Liver (tissue), 3 donors: ENCODE results near the gene FIG4.

Source experiments
- CTCF ChIP-seq: fragments of 150-350 bp; IDR thresholded peaks from 2 replicates; pipeline ENCODE4 v1.5.1; 2017; ENCODE audit warnings: improper control_type of control experiment, low read depth, low read length; ENCODE audit not compliant: missing input control
- JUND ChIP-seq, 2 donors: IDR thresholded peaks; 2 replicates each; pipeline ENCODE4 v1.6.1; 2016; ENCODE audit warnings: antibody characterized with exemption in 2 of 2
- SP1 ChIP-seq: IDR thresholded peaks from 2 replicates; pipeline ENCODE4 v1.6.1; 2018; ENCODE audit warnings: antibody characterized with exemption, mild to moderate bottlenecking
- TAF1 ChIP-seq: conservative IDR thresholded peaks from 2 replicates; pipeline ENCODE4 v1.6.1; 2016; ENCODE audit warnings: antibody characterized with exemption, mild to moderate bottlenecking
- ZBTB33 ChIP-seq: IDR thresholded peaks from 2 replicates; pipeline ENCODE4 v1.6.1; 2016; ENCODE audit warnings: antibody characterized with exemption
- donor health status: healthy.
- donor health status: healthy.

GRCh38 chr6:109662192-109662591 lies 28.9 kb upstream of the FIG4 start:
- TF ChIP-seq JUND (IDR thresholded peaks at IDR 0.05) (no peak), SP1 (no peak), CTCF (no peak), TAF1 (no peak), ZBTB33 (no peak)
